Keratinocyte (primary cell): ENCODE data around the gene POU5F2.

ENCODE experiments used
- CTCF ChIP-seq, 3 experiments: IDR thresholded peaks in 1 of 3; conservative IDR thresholded peaks in 1 of 3; optimal IDR thresholded peaks in 1 of 3; 2 replicates in 2 of 3; 3 replicates in 1 of 3; pipeline versions ENCODE3 to v1.5.1; 2011; ENCODE audit warnings: low read length in 3 of 3, mild to moderate bottlenecking in 3 of 3, moderate library complexity in 2 of 3, control low read depth in 1 of 3, inconsistent platforms in 1 of 3; ENCODE audit not compliant: insufficient read depth in 2 of 3; ENCODE audit errors: extremely low read depth in 1 of 3
- EZH2 ChIP-seq: IDR thresholded peaks from one replicate; pipeline ENCODE4 v1.6.1; 2012; ENCODE audit warnings: inconsistent platforms, mild to moderate bottlenecking, low read length, moderate library complexity

GRCh38 chr5:93789173-93790067 lies 48.0 kb upstream of the POU5F2 start:
- TF ChIP-seq CTCF (optimal IDR thresholded peaks at IDR 0.05 in 1 of 3, IDR thresholded peaks at IDR 0.05 in 1 of 3, conservative IDR thresholded peaks at IDR 0.05 in 1 of 3; ENCODE audit: extremely low read depth in 1 of 3, insufficient read depth in 2 of 3, low read length in 3 of 3) (no peak), EZH2 (no peak)
